Measurements from ENCODE around the gene NCAM2.

DNA sequence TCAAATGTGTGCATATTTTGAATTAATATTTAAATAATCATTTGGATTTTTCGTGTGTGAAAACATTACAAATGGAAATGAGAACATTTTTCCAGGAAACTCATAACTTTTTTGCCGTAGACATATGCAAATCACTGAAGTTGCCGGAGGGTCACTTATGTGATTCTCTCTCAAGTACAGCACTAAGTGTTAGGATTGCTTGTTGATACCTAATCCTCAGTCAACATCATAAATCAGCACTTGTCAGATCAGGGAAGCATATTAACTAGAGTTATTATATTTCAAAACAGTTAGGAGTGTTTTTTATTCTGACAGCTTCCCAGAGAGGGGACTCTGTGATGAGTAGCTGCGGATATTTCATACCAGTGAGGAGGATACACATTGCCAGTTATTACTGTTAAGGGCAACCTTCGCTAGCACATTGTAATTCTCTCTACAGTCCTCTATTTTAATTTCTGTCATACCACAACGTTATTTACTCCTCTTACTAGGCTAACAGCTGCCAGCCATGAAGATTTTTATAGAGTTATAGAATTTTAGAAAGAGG is 41.5 kb downstream of the NCAM2 start:
- TF ChIP-seq GABPA (IDR thresholded peaks at IDR 0.05; ENCODE audit: low read depth) = no peak
- TF ChIP-seq SPI1 (IDR thresholded peaks at IDR 0.05; ENCODE audit: borderline replicate concordance, low read depth) = no peak
- TF ChIP-seq CTCF (IDR thresholded peaks at IDR 0.05; ENCODE audit: insufficient read depth, low read length) = no peak

All from HL-60 (cell line).